ENCODE results near the gene RIC8B. TPM values are rescaled to one million over a fixed set of nuclear protein-coding genes. Genes with fewer than 3 reads are reported as not detected.

Gene RIC8B
- total and polyA plus RNA-seq, 2 of the 8 experiments (the other 6 are each of a cell fraction or from before 2014, with no cell fraction given) = 8.2 to 25.3 TPM

DNA sequence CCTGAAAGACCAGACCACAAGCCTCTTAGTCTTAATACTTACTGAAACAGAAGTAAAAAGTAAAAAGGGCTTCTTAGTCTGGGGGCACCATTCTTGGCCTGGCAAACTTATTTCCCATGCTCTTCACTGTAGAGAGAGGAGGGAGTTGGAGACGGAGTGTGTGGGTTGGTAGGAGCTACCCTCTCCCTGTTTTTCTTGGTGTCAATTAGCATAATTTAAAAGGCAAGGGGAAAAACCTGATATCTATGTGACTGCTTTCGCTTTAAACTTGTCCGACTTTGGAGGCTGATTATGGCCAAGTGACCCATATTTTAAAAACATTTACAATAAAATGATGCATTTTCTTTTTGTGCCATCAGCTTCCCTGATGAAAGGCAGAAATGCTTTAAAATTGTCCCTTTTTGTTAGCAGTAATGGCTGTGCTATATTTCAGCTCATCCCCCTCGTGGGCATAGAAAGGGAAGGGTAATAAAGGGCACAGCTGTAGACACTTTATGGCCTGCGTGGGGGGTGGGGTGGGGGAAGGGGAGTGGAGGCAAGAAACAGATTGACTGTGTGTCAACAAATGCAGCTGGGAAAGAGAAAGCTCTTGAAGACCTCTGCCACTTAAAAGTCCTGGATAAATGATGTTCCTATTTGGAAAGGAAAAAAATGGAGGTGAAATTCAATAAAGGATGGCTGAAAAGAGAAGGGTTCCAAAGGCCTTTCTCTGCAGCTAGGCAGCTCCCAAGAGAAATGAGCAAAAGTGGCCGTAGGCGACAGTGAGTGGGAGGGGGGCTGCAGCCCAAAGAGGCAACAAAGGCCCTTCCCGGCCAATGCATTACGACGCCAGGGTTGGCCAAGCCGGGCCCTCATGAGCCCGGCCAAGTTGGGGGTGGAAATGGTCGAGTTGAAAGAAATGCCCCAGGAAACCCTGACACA, 123.8 kb downstream of the RIC8B start (continued):
- no peak for TF ChIP-seq KDM1A (IDR thresholded peaks at IDR 0.05; ENCODE audit: borderline replicate concordance, low read length)
- no peak for TF ChIP-seq RFX5 (IDR thresholded peaks at IDR 0.05; ENCODE audit: borderline replicate concordance, low read depth, low read length)
- no peak for TF ChIP-seq KDM5A (IDR thresholded peaks at IDR 0.05; ENCODE audit: low read length)
